K562 treated with DMSO at 1 percent for 48 hours (cell line): ENCODE measurements around the gene CD86. TPM values are rescaled to one million over a fixed set of nuclear protein-coding genes. Genes with fewer than 3 reads are reported as not detected.

Source experiments
- total RNA-seq: library from RNA; unstranded; fragments of 300-600 nt; gene quantifications from 2 replicates; pipeline ENCODE4 v1.2.3, GENCODE V29; 2022; ENCODE audit warnings: low replicate concordance; ENCODE audit errors: extremely low read depth

CD86 gene
- not detected in 2 replicates for total RNA-seq

GRCh38 chr3:122055215-122055614 lies at the start of gene CD86:
TSS of gene CD86 (plus strand) at chr3:122055362. CDS start at chr3:122055490, 128 bp downstream.

GRCh38 chr3:122021811-122022401 lies 33.3 kb upstream of the CD86 start, which contains the start of gene ILDR1:
TSS of gene ILDR1 (minus strand) at chr3:122022247. CDS start at chr3:122022077, 170 bp downstream.

Other genes starting within 250 kb of the CD86 start
- gene IQCB1, start 220.3 kb upstream of the CD86 start, total RNA-seq: not detected in 2 replicates
- not detected in 2 replicates for gene EAF2, start 220.2 kb upstream of the CD86 start, total RNA-seq
- not detected in 2 replicates for gene SLC15A2, start 161.0 kb upstream of the CD86 start, total RNA-seq
- not detected in 2 replicates for gene ILDR1, start 33.1 kb upstream of the CD86 start, total RNA-seq
- not detected in 2 replicates for gene CASR, start 128.3 kb downstream of the CD86 start, total RNA-seq